IMR-90 (cell line): ENCODE results near the gene GMPR. TPM values are rescaled to one million over a fixed set of nuclear protein-coding genes. Genes with fewer than 3 reads are reported as not detected.

Experiments
- ATAC-seq: fragments of 200-7000 bp; cut with Tn5 transposase; 2 replicates; pipeline ENCODE4 v1.9.1; 2020; ENCODE audit warnings: low read depth, mild to moderate bottlenecking, moderate library complexity
- BruUV-seq: library from RNA; stranded (reverse); fragments of 400-500 nt; replicated peaks from 2 replicates; lab custom pipeline; 2021; lab: Mats Ljungman, UMichigan
- CTCF ChIA-PET: fragments of 300-600 bp; formaldehyde crosslinking; extraction: SDS; loops from one replicate; lab custom pipeline; 2021; ENCODE audit warnings: antibody characterized with exemption; lab: Yijun Ruan, JAX
- POLR2A ChIA-PET: fragments of 300-600 bp; sonication (Branson Sonifier 250); formaldehyde crosslinking; loops from one replicate; lab custom pipeline; 2022; ENCODE audit warnings: antibody characterized with exemption; ENCODE audit not compliant: unreplicated experiment; lab: Charles Lee
- DNase-seq: peaks from one replicate; pipeline ENCODE4 v3.0.0; 2013
- H2AFZ ChIP-seq: replicated peaks from 2 replicates; pipeline ENCODE3; 2013; ENCODE audit warnings: low read length, mild to moderate bottlenecking; ENCODE audit not compliant: poor library complexity
- H2AK5ac ChIP-seq: 2 replicates; pipeline ENCODE4 v1.6.1; 2013; ENCODE audit warnings: low read depth, low read length, inconsistent platforms
- H2AK9ac ChIP-seq: replicated peaks from 2 replicates; pipeline ENCODE3; 2013; ENCODE audit warnings: mild to moderate bottlenecking, low read depth, low read length, moderate library complexity; ENCODE audit not compliant: poor library complexity
- H2BK120ac ChIP-seq: 2 replicates; pipeline ENCODE4 v1.6.1; 2013; ENCODE audit warnings: low read depth, low read length, inconsistent platforms
- H2BK15ac ChIP-seq: 3 replicates; pipeline ENCODE4 v1.6.1; 2013; ENCODE audit warnings: low read depth, low read length, inconsistent platforms
- H2BK20ac ChIP-seq: 2 replicates; pipeline ENCODE4 v1.6.1; 2013; ENCODE audit warnings: low read depth, mild to moderate bottlenecking, inconsistent platforms, low read length, moderate library complexity
- H2BK5ac ChIP-seq: 2 replicates; pipeline ENCODE4 v1.6.1; 2013; ENCODE audit warnings: mild to moderate bottlenecking, low read depth, low read length, inconsistent platforms; ENCODE audit not compliant: poor library complexity, severe bottlenecking
- H3K14ac ChIP-seq: replicated peaks from 2 replicates; pipeline ENCODE4 v1.6.1; 2013; ENCODE audit warnings: low read depth, low read length, inconsistent platforms
- H3K18ac ChIP-seq: 2 replicates; pipeline ENCODE4 v1.6.1; 2013; ENCODE audit warnings: low read depth, low read length, control low read depth
- H3K23ac ChIP-seq: 2 replicates; pipeline ENCODE4 v1.6.1; 2013; ENCODE audit warnings: low read depth, low read length, inconsistent platforms
- H3K27ac ChIP-seq: 2 replicates; pipeline ENCODE4 v1.5.1; 2013; ENCODE audit warnings: mild to moderate bottlenecking, control low read depth, low read length; ENCODE audit not compliant: insufficient read depth
- H3K27me3 ChIP-seq: 2 replicates; pipeline ENCODE4 v1.6.1; 2013; ENCODE audit warnings: low read length; ENCODE audit not compliant: control insufficient read depth, insufficient read depth
- H3K36me3 ChIP-seq: 2 replicates; pipeline ENCODE4 v1.6.1; 2013; ENCODE audit warnings: low read length, mixed read lengths; ENCODE audit not compliant: control insufficient read depth, insufficient read depth
- H3K4ac ChIP-seq: 2 replicates; pipeline ENCODE4 v1.6.1; 2013; ENCODE audit warnings: low read depth, low read length, inconsistent platforms
- H3K4me1 ChIP-seq: 2 replicates; pipeline ENCODE4 v1.6.1; 2013; ENCODE audit warnings: low read length, mixed read lengths; ENCODE audit not compliant: control insufficient read depth, insufficient read depth
- H3K4me2 ChIP-seq: 2 replicates; pipeline ENCODE4 v1.6.1; 2013; ENCODE audit warnings: low read depth, mild to moderate bottlenecking, control low read depth, low read length, moderate library complexity
- H3K4me3 ChIP-seq: 2 replicates; pipeline ENCODE4 v1.5.1; 2013; ENCODE audit warnings: low read depth, mild to moderate bottlenecking, control low read depth, low read length, moderate library complexity; ENCODE audit not compliant: insufficient read depth
- H3K56ac ChIP-seq: 2 replicates; pipeline ENCODE4 v1.6.1; 2013; ENCODE audit warnings: low read length, inconsistent platforms; ENCODE audit not compliant: insufficient read depth; ENCODE audit errors: extremely low read depth
- H3K79me1 ChIP-seq, 2 experiments: 2 replicates each; pipeline ENCODE4 v1.6.1; 2013; ENCODE audit warnings: low read length in 2 of 2, inconsistent platforms in 1 of 2, low read depth in 1 of 2
- H3K9ac ChIP-seq: 2 replicates; pipeline ENCODE4 v1.6.1; 2013; ENCODE audit warnings: low read depth, low read length, control low read depth
- H3K9me1 ChIP-seq: 2 replicates; pipeline ENCODE4 v1.6.1; 2013; ENCODE audit warnings: low read length, inconsistent platforms; ENCODE audit not compliant: insufficient read depth
- H3K9me3 ChIP-seq: 2 replicates; pipeline ENCODE4 v1.6.1; 2013; ENCODE audit warnings: low read length; ENCODE audit not compliant: control insufficient read depth, insufficient read depth
- H4K20me1 ChIP-seq: 2 replicates; pipeline ENCODE4 v1.6.1; 2013; ENCODE audit warnings: low read length, inconsistent platforms; ENCODE audit not compliant: insufficient read depth
- H4K5ac ChIP-seq: 2 replicates; pipeline ENCODE4 v1.6.1; 2013; ENCODE audit warnings: mild to moderate bottlenecking, low read depth, low read length, control low read depth
- H4K8ac ChIP-seq, 2 experiments: 2 replicates each; pipeline ENCODE4 v1.6.1; 2013; ENCODE audit warnings: low read depth in 2 of 2, low read length in 2 of 2, control low read depth in 1 of 2, inconsistent platforms in 1 of 2
- H4K91ac ChIP-seq: 2 replicates; pipeline ENCODE4 v1.6.1; 2013; ENCODE audit warnings: low read depth, low read length, inconsistent platforms; ENCODE audit not compliant: insufficient read depth
- BHLHE40 ChIP-seq: fragments of 150-350 bp; IDR thresholded peaks from 2 replicates; pipeline ENCODE4 v1.6.1; 2016; ENCODE audit warnings: mild to moderate bottlenecking, low read depth, low read length
- CEBPB ChIP-seq: IDR thresholded peaks from 2 replicates; pipeline ENCODE4 v1.6.1; 2012; ENCODE audit warnings: low read depth, low read length, improper control_type of control experiment
- CHD1 ChIP-seq: IDR thresholded peaks from 2 replicates; pipeline ENCODE4 v1.6.1; 2012; ENCODE audit warnings: low read depth, low read length, improper control_type of control experiment
- CTCF ChIP-seq: conservative IDR thresholded peaks from 2 replicates; pipeline ENCODE4 v1.5.1; 2012; ENCODE audit warnings: mild to moderate bottlenecking, low read depth, low read length, improper control_type of control experiment
- ELK1 ChIP-seq: fragments of 150-350 bp; IDR thresholded peaks from 2 replicates; pipeline ENCODE4 v1.6.1; 2016; ENCODE audit warnings: low read depth, mild to moderate bottlenecking, low read length, moderate library complexity, borderline replicate concordance
- FOS ChIP-seq: fragments of 150-350 bp; IDR thresholded peaks from 2 replicates; pipeline ENCODE4 v1.6.1; 2016; ENCODE audit warnings: low read depth, low read length
- MAFK ChIP-seq: IDR thresholded peaks from 2 replicates; pipeline ENCODE4 v1.6.1; 2012; ENCODE audit warnings: low read depth, low read length, improper control_type of control experiment
- MAZ ChIP-seq: IDR thresholded peaks from 2 replicates; pipeline ENCODE4 v1.6.1; 2012; ENCODE audit warnings: low read depth, mild to moderate bottlenecking, low read length, improper control_type of control experiment, moderate library complexity, borderline replicate concordance
- MXI1 ChIP-seq: IDR thresholded peaks from 2 replicates; pipeline ENCODE4 v1.6.1; 2012; ENCODE audit warnings: low read depth, mild to moderate bottlenecking, low read length, moderate library complexity, borderline replicate concordance
- NFE2L2 ChIP-seq: fragments of 150-350 bp; IDR thresholded peaks from 2 replicates; pipeline ENCODE4 v1.6.1; 2016; ENCODE audit warnings: low read depth, mild to moderate bottlenecking, low read length
- POLR2A ChIP-seq: IDR thresholded peaks from 2 replicates; pipeline ENCODE4 v1.6.1; 2012; ENCODE audit warnings: mild to moderate bottlenecking, low read depth, low read length
- RAD21 ChIP-seq: IDR thresholded peaks from 2 replicates; pipeline ENCODE4 v1.6.1; 2012; ENCODE audit warnings: low read length, improper control_type of control experiment
- RCOR1 ChIP-seq: IDR thresholded peaks from 2 replicates; pipeline ENCODE4 v1.6.1; 2012; ENCODE audit warnings: mild to moderate bottlenecking, low read length, improper control_type of control experiment; ENCODE audit not compliant: insufficient replicate concordance
- RFX5 ChIP-seq: IDR thresholded peaks from 2 replicates; pipeline ENCODE4 v1.8.0; 2012; ENCODE audit warnings: low read depth, mild to moderate bottlenecking, low read length, moderate library complexity
- SMC3 ChIP-seq: fragments of 150-350 bp; IDR thresholded peaks from 2 replicates; pipeline ENCODE4 v1.6.1; 2016; ENCODE audit warnings: low read depth, mild to moderate bottlenecking, antibody characterized with exemption, low read length, moderate library complexity
- USF2 ChIP-seq: fragments of 150-350 bp; IDR thresholded peaks from 2 replicates; pipeline ENCODE4 v1.6.1; 2017; ENCODE audit warnings: mild to moderate bottlenecking, antibody characterized with exemption, low read length, low read depth
- WGBS, 2 experiments: methylation state at CpG; one replicate each; pipeline versions ENCODE4 v1.1.5 to v1.1.7; 2013; ENCODE audit warnings: missing lambda C conversion rate in 2 of 2; ENCODE audit not compliant: insufficient read length in 1 of 2; ENCODE audit errors: extremely low coverage in 2 of 2; 5-methylcytosine and 5-hydroxymethylcytosine counted together
- dilution Hi-C: fragments of 300-500 bp; cut with HindIII; formaldehyde crosslinking; loops from one replicate; pipeline ENCODE4 v1.14.3; 2018; ENCODE audit warnings: low sequenced_read_pairs; ENCODE audit not compliant: unreplicated experiment
- in situ Hi-C: fragments of 300-500 bp; cut with MboI; formaldehyde crosslinking; loops from 3 replicates; pipeline ENCODE4 v1.14.3; 2019; ENCODE audit warnings: low sequenced_read_pairs, inconsistent platforms, mixed read lengths
- intact Hi-C: fragments of 100-400 bp; cut with micrococcal nuclease; formaldehyde crosslinking; loops from 2 replicates; pipeline ENCODE4 v1.10.0; 2022
- polyA plus RNA-seq, 3 experiments: library from polyadenylated mRNA; depleted of rRNA; stranded (reverse); fragments of >200 nt; gene quantifications; 2 replicates each; pipeline ENCODE4 v1.2.3, GENCODE V29; 2012; ENCODE audit warnings: low replicate concordance in 1 of 3
- total RNA-seq: library from RNA; depleted of rRNA; stranded (reverse); fragments of >200 nt; gene quantifications from 2 replicates; pipeline ENCODE4 v1.2.3, GENCODE V29; 2012

GMPR gene
- total and polyA plus RNA-seq, 2 of the 4 experiments (the other 2 are of a cell fraction) = 6.3 to 8.6 TPM

GRCh38 chr6:16198061-16198705 is 40.2 kb upstream of the GMPR start:
- H2BK5ac ChIP-seq = no peak overlapping the region
- in situ Hi-C loops = no loop called here
- BruUV-seq = no TSS peak

More at GRCh38 chr6:16198061-16198705, 40.2 kb upstream of the GMPR start:
- H3K36me3 ChIP-seq = no peaks in the 10 kb centered on the region
- no peak overlapping the region for H4K5ac ChIP-seq
- H3K4ac ChIP-seq = no peak overlapping the region
- CTCF ChIA-PET = interaction anchor here (0.7 kb wide), 1 partner anchor 43 kb away, joined by 3 read pairs; no protein-coding TSS in a partner anchor
- POLR2A ChIA-PET = no interaction called here
- no peaks in the 10 kb centered on the region for H3K4me1 ChIP-seq
- no peak overlapping the region for H3K23ac ChIP-seq
- no peak overlapping the region for H2BK20ac ChIP-seq
- no peak for DNase-seq
- no peak overlapping the region for H4K8ac ChIP-seq
- intact Hi-C loops (no loop called here), dilution Hi-C loops (loop anchor here (25.0 kb wide), 1 partner anchor 511 kb away; no protein-coding TSS in a partner anchor)
- H3K27me3 ChIP-seq = peaks cover 20% of the 10 kb centered on the region
- no peak overlapping the region for H3K14ac ChIP-seq
- no peak overlapping the region for H2BK15ac ChIP-seq
- H3K56ac ChIP-seq = no peak overlapping the region
- no peak overlapping the region for H2BK120ac ChIP-seq
- no peak overlapping the region for H2AK5ac ChIP-seq
- TF ChIP-seq USF2 = no peak
- no peak for TF ChIP-seq CHD1
- TF ChIP-seq CEBPB = no peak
- TF ChIP-seq SMC3 = no peak
- no peak for TF ChIP-seq MAFK
- no peak for TF ChIP-seq POLR2A
- no peak for TF ChIP-seq MAZ
- no peak for TF ChIP-seq FOS
- TF ChIP-seq RFX5 = no peak
- no peak for TF ChIP-seq CTCF
- TF ChIP-seq ELK1 = no peak
- no peak for TF ChIP-seq RCOR1
- TF ChIP-seq NFE2L2 = no peak
- TF ChIP-seq RAD21 = no peak
- no peak for TF ChIP-seq BHLHE40
- no peak for TF ChIP-seq MXI1
- no peak overlapping the region for H2AFZ ChIP-seq
- no peak overlapping the region for H3K9ac ChIP-seq
- H3K4me3 ChIP-seq = no peak overlapping the region
- H4K91ac ChIP-seq = no peak overlapping the region
- no peak for ATAC-seq
- no peak overlapping the region for H3K18ac ChIP-seq
- H3K79me1 ChIP-seq = no peaks in the 10 kb centered on the region
- WGBS, 2 experiments = 73% methylated on average over 3 of the region's 50 CpGs; no CpG with 5 or more reads in 1 of the 2 experiments
- no peak overlapping the region for H3K4me2 ChIP-seq
- no peaks in the 10 kb centered on the region for H4K20me1 ChIP-seq
- H3K9me3 ChIP-seq = no peaks in the 10 kb centered on the region; the same call in 1 of the 2 replicates
- H3K9me1 ChIP-seq = no peaks in the 10 kb centered on the region
- H3K27ac ChIP-seq = no peak overlapping the region
- H2AK9ac ChIP-seq = no peak overlapping the region
